Measurements from ENCODE around the gene SLC8A3.

GRCh38 chr14:70061108-70061507, 127.6 kb downstream of the SLC8A3 start:
- no peak for TF ChIP-seq CTCF (IDR thresholded peaks at IDR 0.05)
- no peak for TF ChIP-seq POLR2A (IDR thresholded peaks at IDR 0.05)
